ENCODE measurements around the gene SEC14L1. TPM values are rescaled to one million over a fixed set of nuclear protein-coding genes. Genes with fewer than 3 reads are reported as not detected.
"Not testable (repeated sequence)": the region's sequence is repeated elsewhere in the genome, so short reads cannot be mapped to it uniquely, and the experiment has no call there.

Gene SEC14L1
- total RNA-seq, 1 donor = 101 TPM

- DNase-seq (ENCODE audit: low read depth) = no peak
Observed at GRCh38 chr17:77132411-77133086, 8.2 kb upstream of the SEC14L1 start.

GRCh38 chr17:77133087-77133638 lies 7.6 kb upstream of the SEC14L1 start:
- no peak for DNase-seq (ENCODE audit: low read depth)
- TF ChIP-seq, protein P1, sequence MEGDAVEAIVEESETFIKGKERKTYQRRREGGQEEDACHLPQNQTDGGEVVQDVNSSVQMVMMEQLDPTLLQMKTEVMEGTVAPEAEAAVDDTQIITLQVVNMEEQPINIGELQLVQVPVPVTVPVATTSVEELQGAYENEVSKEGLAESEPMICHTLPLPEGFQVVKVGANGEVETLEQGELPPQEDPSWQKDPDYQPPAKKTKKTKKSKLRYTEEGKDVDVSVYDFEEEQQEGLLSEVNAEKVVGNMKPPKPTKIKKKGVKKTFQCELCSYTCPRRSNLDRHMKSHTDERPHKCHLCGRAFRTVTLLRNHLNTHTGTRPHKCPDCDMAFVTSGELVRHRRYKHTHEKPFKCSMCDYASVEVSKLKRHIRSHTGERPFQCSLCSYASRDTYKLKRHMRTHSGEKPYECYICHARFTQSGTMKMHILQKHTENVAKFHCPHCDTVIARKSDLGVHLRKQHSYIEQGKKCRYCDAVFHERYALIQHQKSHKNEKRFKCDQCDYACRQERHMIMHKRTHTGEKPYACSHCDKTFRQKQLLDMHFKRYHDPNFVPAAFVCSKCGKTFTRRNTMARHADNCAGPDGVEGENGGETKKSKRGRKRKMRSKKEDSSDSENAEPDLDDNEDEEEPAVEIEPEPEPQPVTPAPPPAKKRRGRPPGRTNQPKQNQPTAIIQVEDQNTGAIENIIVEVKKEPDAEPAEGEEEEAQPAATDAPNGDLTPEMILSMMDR (IDR thresholded peaks at IDR 0.05; ENCODE audit: insufficient read depth, low read depth, low read length) = no peak
- H3K4me3 ChIP-seq (ENCODE audit: low read depth, low read length) = no peak overlapping the region

More at GRCh38 chr17:77132411-77133086, 8.2 kb upstream of the SEC14L1 start:
- TF ChIP-seq, protein P1 (IDR thresholded peaks at IDR 0.05; ENCODE audit: insufficient read depth, low read depth, low read length) = no peak
- no peak overlapping the region for H3K4me3 ChIP-seq (ENCODE audit: low read depth, low read length)

DNA sequence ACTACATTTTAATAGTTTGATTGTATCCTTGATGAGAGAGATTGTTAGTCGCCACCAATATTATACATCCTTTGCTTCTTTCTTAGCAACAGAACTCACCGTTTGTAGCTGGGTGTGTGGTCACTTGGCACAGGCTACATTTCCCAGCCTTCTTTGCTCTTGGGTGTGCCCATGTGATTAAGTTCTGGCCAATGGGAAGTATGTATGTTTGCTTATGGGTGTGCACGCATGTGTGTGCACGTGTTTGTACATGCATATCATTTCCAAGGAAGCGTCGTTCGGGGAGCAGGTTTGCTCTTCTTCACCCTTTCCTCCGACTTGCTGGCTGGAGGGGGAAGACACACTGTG lies 4.4 kb upstream of the SEC14L1 start:
- TF ChIP-seq, protein P1 (IDR thresholded peaks at IDR 0.05; ENCODE audit: insufficient read depth, low read depth, low read length) = no peak
- DNase-seq (ENCODE audit: low read depth) = no peak
- no peak overlapping the region for H3K4me3 ChIP-seq (ENCODE audit: low read depth, low read length)

- DNase-seq (ENCODE audit: low read depth) = no peak
- H3K4me3 ChIP-seq (ENCODE audit: low read depth, low read length) = no peak overlapping the region
- TF ChIP-seq, protein P1 (IDR thresholded peaks at IDR 0.05; ENCODE audit: insufficient read depth, low read depth, low read length) = no peak
Observed at GRCh38 chr17:77137111-77137510, 3.7 kb upstream of the SEC14L1 start.

DNA sequence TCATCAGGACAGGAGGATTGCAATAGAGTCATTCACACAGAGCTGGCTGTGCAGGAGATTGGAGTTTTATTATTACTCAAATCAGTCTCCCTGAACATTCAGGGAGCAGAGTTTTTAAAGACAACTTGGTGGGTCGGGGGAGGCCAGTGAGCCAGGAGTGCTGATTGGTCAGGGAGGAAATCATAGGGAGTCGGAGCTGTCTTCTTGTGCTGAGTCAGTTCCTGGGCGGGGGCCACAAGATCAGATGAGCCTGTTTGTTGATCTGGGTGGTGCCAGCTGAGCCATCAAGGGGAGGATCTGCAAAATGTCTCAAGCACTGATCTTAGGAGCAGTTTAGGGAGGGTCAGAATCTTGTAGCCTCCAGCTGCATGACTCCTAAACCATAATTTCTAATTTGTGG lies 2.9 kb upstream of the SEC14L1 start:
- DNase-seq (ENCODE audit: low read depth) = peak; percentile 71
- not testable (repeated sequence) for H3K4me3 ChIP-seq (ENCODE audit: low read depth, low read length)

DNA sequence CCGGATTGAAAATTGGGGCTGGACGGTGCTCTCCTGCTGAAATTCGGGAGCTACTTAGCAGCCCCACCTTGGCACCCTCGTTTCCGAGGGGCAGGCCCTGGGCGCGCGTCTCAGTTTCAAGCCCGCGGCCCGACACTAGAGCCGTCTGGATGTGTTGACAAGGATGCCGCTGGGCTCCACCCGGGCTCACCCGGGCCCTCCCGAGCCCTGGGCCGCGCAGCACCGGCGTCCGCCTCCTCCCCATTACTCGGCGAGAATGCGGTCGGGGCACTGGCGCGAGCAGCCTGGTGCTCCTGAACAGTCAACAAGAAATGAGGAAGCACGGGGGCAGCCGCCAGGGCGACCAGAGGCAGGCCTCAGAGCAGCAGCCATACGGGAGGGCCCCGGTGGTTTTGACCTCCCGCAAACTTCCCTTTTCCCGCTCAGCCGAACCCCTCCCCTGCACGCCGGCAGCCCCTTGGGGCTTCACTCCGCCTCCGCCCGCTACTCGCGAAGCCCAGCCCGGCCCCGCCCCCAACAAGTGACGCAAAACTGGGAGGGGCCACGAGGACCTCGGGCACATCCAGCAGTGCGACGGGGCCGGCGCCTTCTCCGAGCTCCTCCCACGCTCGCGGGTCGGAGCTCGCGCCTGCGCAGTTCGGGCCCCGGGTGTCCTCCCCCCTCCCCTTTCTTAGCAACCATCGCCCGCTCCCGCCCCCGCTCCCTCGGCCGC lies 447 bp upstream of the SEC14L1 start:
- H3K4me3 ChIP-seq (ENCODE audit: low read depth, low read length) = peak overlapping the region; percentile 58
- TF ChIP-seq, protein P1 (IDR thresholded peaks at IDR 0.05; ENCODE audit: insufficient read depth, low read depth, low read length) = no peak
- DNase-seq (ENCODE audit: low read depth) = peak; percentile 99

GRCh38 chr17:77141846-77142449 lies 1.2 kb downstream of the SEC14L1 start:
- H3K4me3 ChIP-seq (ENCODE audit: low read depth, low read length) = peak overlapping the region; percentile 76
- DNase-seq (ENCODE audit: low read depth) = no peak
- TF ChIP-seq, protein P1 (IDR thresholded peaks at IDR 0.05; ENCODE audit: insufficient read depth, low read depth, low read length) = no peak
